ENCODE measurements around the gene ZNF775.
"Not testable (repeated sequence)": the region's sequence is repeated elsewhere in the genome, so short reads cannot be mapped to it uniquely, and the experiment has no call there.

ZNF775 gene

GRCh38 chr7:150383710-150384397, 4.7 kb downstream of the ZNF775 start:
- peak; percentile 91 for DNase-seq

GRCh38 chr7:150384406-150385301, 5.5 kb downstream of the ZNF775 start:
- no peak for DNase-seq

- no peak for DNase-seq
These were observed 6.2 kb downstream of the ZNF775 start for GRCh38 chr7:150385302-150385723.

- not testable (repeated sequence) for DNase-seq
These were observed 6.8 kb downstream of the ZNF775 start for GRCh38 chr7:150385884-150386283.

- DNase-seq, result no peak
These were observed 9.2 kb downstream of the ZNF775 start for GRCh38 chr7:150388306-150388705.

- peak; percentile 29 for DNase-seq
These were observed 9.8 kb downstream of the ZNF775 start for GRCh38 chr7:150388709-150389531.

- DNase-seq, result no peak
These were observed 10.3 kb downstream of the ZNF775 start for GRCh38 chr7:150389532-150389816.

- DNase-seq, result no peak
These were observed 11.1 kb downstream of the ZNF775 start for GRCh38 chr7:150390205-150390604.

GRCh38 chr7:150393325-150393724, 14.2 kb downstream of the ZNF775 start:
- DNase-seq, result no peak

GRCh38 chr7:150396426-150396825, 17.3 kb downstream of the ZNF775 start:
- no peak for DNase-seq

- no peak for DNase-seq
These were observed 17.7 kb downstream of the ZNF775 start for GRCh38 chr7:150396851-150397260.

GRCh38 chr7:150397346-150398107, 18.4 kb downstream of the ZNF775 start:
- DNase-seq, result no peak

GRCh38 chr7:150398108-150398964, 19.2 kb downstream of the ZNF775 start:
- DNase-seq, result no peak

GRCh38 chr7:150398965-150399320, 19.8 kb downstream of the ZNF775 start:
- DNase-seq, result no peak

- no peak for DNase-seq
These were observed 20.4 kb downstream of the ZNF775 start for GRCh38 chr7:150399421-150400007.

- no peak for DNase-seq
These were observed 21.1 kb downstream of the ZNF775 start for GRCh38 chr7:150400008-150400787.

GRCh38 chr7:150400788-150401423, 21.8 kb downstream of the ZNF775 start:
- no peak for DNase-seq

- DNase-seq, result no peak
These were observed 22.3 kb downstream of the ZNF775 start for GRCh38 chr7:150401424-150401790.

- no peak for DNase-seq
These were observed 22.9 kb downstream of the ZNF775 start for GRCh38 chr7:150401861-150402631.

All from NCI-H510A (cell line).